Astrocyte (in vitro differentiated cells and primary cell): ENCODE measurements around the gene PPM1H.

Experiments used
- EZH2 ChIP-seq: IDR thresholded peaks from 2 replicates; pipeline ENCODE4 v1.6.1; 2012; ENCODE audit warnings: mild to moderate bottlenecking, low read length, inconsistent platforms; ENCODE audit not compliant: insufficient read depth
- TF ChIP-seq, protein P1 (sequence below): IDR thresholded peaks from 2 replicates; pipeline ENCODE4 v1.5.1; 2011; ENCODE audit warnings: low read depth, mild to moderate bottlenecking, inconsistent platforms, low read length, moderate library complexity; ENCODE audit not compliant: insufficient read depth

- TF ChIP-seq, protein P1, sequence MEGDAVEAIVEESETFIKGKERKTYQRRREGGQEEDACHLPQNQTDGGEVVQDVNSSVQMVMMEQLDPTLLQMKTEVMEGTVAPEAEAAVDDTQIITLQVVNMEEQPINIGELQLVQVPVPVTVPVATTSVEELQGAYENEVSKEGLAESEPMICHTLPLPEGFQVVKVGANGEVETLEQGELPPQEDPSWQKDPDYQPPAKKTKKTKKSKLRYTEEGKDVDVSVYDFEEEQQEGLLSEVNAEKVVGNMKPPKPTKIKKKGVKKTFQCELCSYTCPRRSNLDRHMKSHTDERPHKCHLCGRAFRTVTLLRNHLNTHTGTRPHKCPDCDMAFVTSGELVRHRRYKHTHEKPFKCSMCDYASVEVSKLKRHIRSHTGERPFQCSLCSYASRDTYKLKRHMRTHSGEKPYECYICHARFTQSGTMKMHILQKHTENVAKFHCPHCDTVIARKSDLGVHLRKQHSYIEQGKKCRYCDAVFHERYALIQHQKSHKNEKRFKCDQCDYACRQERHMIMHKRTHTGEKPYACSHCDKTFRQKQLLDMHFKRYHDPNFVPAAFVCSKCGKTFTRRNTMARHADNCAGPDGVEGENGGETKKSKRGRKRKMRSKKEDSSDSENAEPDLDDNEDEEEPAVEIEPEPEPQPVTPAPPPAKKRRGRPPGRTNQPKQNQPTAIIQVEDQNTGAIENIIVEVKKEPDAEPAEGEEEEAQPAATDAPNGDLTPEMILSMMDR = no peak
- no peak for TF ChIP-seq EZH2
These were observed 129.4 kb downstream of the PPM1H start for GRCh38 chr12:62805517-62805916.
